ENCODE results near the gene CNST.
"Not testable (repeated sequence)": the region's sequence is repeated elsewhere in the genome, so short reads cannot be mapped to it uniquely, and the experiment has no call there.

CNST gene

GRCh38 chr1:246622035-246622652, 55.9 kb downstream of the CNST start:
- no peak for DNase-seq

GRCh38 chr1:246624091-246624490, 57.8 kb downstream of the CNST start:
- no peak for DNase-seq

GRCh38 chr1:246629030-246629429, 62.8 kb downstream of the CNST start:
- DNase-seq = no peak

DNA sequence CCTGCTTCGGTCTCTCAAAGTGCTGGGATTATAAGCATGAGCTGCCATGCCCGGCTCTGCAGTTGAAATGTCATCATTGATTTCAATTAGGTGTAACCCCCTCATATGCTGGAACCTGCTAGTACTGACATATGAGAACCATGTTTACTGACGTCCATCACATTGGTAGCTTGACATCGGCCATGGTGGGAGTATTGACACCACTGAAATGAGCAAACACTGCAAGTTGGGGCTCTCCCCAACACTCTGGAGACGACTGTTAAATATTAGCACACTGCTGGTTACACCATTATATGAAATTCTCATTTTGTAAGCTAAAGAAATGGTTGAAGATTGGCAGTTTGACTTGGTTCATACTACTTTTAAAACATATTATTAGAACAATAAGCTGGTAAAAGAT, 63.7 kb downstream of the CNST start:
- DNase-seq = no peak

DNA sequence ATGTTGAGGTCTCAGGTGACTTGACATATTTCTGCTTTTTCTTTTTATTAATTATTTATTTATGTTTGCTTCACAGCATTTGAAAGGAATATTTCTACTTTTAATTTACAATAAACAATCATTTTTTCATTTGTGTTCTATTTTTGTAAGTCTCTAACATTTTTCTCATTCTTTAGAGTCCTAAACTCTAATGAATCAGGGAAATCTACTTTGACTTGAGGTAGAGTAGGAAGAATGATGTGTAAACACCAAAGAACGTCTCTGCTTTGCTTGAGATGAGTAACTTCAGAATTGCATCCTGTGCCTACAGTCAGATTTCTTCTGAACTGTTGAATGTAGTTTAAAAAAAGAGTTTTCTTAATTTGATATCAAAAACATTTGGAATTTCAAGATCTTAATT, 65.2 kb downstream of the CNST start:
- DNase-seq = no peak

GRCh38 chr1:246632281-246633168, 66.3 kb downstream of the CNST start:
- DNase-seq = no peak

DNA sequence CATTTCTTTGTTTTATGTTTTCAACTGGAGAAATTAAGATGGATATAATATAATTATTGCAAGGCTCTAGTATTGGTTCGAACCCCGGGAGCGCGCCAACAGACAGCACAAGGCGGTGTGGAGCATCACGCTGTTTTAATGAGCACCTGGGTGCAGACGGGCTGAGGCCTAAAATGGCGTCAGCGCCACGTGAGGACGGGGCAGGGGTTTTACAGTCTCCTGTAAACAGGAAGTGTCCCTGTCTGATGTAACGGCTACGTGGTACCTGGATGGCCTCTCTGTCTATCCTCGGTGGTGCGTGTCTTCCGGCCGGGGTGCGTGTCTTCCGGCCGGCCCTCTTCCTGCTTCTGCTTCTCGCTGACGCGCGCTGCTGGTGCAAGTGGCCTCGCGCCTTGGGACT, 68.4 kb downstream of the CNST start:
- not testable (repeated sequence) for DNase-seq

GRCh38 chr1:246638941-246639655, 72.8 kb downstream of the CNST start:
- no peak for DNase-seq

DNA sequence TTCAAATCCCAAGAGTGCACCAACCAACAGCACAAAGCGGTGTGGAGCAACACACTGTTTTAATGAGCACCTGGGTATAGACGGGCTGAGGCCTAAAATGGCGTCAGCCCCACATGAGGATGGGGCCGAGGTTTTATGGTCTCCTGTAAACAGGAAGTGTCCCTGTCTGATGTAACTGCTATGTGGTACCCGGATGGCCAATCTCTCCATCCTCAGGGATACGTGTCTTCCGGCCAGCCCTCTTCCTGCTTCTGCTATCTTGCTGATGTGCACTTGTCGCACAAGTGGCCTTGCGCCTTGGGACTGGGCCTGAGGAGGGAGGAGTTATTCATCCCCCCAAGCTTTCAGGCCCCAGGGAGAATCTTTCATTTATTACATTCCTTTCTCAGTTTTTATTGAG, 73.5 kb downstream of the CNST start:
- DNase-seq = no peak

DNA sequence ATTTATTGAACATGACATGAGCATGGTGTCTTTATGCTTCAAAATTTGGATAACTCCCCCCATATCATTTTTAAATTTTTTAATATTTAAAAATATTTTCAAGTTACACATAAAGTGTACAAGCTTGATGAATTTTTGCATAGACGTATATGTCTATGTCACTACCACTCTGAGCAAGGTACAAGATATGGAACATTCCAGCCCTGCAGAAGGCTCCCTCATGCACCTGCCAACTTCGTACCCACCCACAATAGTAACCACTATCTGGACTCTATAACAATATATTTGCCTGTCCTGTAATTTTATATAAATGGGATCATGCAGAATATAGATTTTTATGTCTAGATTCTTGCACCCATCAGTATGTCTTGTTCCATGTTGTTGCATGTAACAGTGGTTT, 74.5 kb downstream of the CNST start:
- DNase-seq = no peak

DNA sequence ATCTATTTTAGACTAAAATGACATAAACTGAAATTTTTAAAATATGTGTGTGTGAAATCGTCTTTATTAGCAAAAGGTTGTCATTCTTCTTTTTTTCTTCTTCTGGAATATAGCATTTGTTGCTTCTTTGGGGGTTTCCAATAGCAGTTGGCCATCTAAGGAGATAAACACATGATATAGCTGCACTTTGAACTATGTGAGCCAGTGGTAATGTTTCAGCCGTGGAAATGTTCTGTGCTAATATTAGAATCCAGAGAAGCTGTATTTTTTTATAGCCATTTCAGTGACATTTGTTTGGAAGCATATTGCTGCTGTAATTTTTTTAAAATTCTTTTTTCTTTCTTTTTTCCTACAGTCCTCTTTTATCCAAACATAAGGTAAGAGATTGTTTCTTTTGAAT, 75.1 kb downstream of the CNST start:
- DNase-seq = no peak

GRCh38 chr1:246642719-246643118, 76.5 kb downstream of the CNST start:
- no peak for DNase-seq

DNA sequence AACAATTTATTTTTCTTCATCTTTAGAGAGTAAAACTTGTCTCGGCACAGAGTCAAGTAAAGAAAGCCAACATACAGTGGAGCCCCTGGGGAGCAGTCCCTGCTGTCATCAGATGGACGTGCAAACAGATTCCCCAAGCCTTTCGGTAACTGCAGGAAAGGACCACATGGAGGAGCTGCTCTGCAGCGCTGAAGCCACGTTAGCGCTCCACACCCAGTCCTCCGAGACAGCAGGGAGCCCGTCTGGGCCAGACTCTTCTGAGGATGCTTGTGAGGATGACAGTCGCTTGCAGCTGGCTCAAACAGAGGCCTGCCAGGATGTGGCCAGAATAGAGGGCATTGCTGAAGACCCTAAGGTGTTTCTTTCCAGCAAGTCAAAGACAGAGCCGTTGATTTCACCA, 80.9 kb downstream of the CNST start:
- DNase-seq = no peak

DNA sequence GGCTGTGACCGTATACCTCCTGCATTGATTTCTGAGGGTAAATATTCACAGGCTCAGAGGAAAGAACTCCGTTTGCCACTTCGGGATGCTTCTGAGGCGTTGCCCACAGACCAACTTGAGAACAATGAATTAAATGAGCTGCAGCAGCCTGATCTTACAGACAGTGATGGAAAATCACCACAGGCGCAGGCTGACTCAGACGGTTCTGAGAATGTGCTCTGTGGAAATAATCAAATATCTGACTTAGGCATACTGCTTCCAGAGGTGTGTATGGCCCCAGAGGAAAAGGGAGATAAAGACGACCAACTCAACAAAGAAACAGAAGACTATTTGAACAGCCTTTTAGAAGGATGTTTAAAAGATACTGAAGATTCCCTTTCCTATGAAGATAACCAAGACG, 81.3 kb downstream of the CNST start:
- no peak for DNase-seq

DNA sequence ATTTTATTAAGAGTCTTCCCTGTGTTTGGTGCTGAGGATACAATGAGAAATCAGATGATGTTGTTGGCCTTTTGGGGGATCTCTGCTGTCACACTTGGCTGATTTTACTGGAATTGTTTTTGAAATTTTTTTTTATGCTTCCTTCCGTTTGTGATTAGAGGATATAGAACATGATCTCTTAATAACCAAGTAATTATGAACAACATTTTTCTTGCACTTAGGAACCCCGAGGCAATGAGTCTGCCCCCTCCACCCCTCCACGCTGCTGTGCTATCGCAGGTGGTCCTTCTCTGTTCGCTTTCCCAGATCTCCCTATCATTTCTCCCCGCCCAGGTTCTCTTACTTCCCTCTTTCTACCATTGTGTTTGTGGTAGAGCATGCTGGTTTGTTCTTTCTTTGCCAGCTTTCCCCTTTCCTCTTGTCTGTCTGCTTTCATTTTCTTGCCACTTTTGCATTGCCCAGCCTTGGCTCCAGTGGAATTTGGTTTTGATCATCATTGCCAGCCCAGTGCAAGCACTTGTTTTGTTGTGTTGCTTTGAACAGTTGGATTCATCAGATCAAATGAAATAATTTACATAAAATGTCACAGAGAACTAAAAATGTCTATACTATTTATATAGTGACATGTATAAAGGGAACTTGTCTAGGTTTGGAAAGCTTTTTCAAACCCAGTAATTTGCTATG, 84.9 kb downstream of the CNST start:
- no peak for DNase-seq

DNA sequence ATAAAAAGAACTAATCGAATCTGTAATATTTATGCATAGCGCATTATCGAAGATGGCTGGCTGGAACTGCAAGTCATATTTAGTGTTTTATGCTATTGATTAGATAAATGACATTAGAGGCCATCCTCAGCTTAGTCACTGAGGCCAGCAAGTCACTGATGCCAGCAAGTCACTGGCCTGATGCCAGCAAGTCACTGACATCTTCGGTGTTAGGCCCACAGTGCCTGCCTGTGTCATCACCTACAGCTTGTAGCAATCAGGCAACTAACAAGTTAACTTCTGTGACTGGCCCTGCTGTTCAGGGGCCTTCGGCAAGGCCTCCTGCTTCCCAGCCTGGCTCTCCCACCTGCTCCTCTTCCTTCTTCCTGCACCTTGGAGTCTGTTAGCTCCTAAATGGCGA, 92.3 kb downstream of the CNST start:
- DNase-seq = no peak

DNA sequence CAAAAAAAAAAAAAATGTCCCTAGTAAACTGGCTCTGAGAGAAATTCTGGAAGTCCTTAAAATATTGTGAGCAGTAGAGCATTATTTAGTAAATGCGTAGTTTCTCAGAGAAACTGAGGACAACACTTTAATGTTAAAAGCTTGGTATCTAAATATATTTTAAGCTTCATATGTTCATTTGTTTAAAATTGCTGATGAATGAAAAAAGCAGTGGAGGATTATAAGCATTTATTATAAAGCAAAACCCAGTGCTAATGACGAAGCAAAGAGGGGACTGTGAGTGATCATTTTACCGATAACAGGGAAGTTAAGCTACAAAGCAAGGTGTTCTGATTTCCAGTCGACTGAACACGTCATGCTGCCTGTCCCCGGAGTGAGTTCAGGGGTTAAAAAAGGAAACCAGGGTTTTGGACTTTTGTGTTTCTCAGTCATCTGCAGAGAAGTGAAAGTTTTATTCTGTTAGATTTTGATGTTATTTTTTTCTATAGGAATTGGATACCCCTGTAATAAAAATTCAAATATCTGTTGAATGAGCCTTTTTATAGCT, 93.4 kb downstream of the CNST start:
- no peak for DNase-seq

GRCh38 chr1:246661451-246661850, 95.2 kb downstream of the CNST start:
- DNase-seq = no peak

- DNase-seq = no peak
Measured at GRCh38 chr1:246667773-246668172, 101.5 kb downstream of the CNST start.

GRCh38 chr1:246669659-246670058, 103.4 kb downstream of the CNST start:
- DNase-seq = no peak

DNA sequence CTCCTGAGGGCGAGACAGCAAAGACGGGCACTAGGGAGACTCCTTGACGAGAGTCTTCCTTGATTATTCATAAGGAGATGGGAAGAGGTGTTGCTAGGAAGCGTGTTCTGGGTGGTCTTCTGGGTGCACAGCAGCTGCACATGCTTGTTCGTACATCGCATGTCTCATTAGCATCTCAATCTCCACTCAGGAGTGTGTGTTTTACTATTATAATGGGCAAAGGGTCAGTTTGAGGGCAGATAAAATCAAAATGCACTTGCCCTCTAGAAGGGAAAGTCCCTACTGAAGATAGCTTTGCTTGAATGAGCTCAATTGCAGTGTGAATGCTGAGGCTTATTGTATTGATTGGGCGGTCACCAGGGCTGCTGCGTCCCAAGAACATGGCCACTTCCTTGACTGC, 107.8 kb downstream of the CNST start:
- DNase-seq = no peak

DNA sequence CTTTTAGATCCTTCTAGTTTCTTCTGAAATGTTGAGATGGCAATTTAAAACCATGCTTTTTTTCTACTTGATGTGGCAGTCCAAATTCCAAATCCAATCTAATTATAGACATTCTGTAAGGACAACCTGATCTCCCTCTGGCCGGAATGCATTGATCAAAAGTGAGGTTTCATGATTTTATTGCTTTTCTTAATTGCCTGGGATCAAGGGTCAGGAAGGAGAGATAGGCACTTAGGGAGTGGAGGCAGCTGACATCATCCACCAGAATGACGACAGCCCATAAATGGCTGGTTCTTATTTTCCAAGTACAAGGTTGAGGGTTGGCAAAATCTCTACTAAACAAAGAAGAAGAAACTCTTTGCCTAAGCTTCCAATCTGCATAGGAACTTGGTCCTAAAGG, 111.6 kb downstream of the CNST start:
- no peak for DNase-seq
